Glomerular visceral epithelial cell (primary cell): Measurements from ENCODE around the gene RNF220.
A peak's percentile ranks its signal among the peaks of the same experiment; 100 is the strongest.

ENCODE experiments used
- DNase-seq: peaks from one replicate; pipeline ENCODE4 v3.0.0-alpha.2; 2016; ENCODE audit errors: extremely low spot score

Gene RNF220

GRCh38 chr1:44636688-44637598, 231.9 kb downstream of the RNF220 start:
- DNase-seq = no peak

- DNase-seq = no peak
Observed at GRCh38 chr1:44637702-44638411, 232.8 kb downstream of the RNF220 start.

- no peak for DNase-seq
Observed at GRCh38 chr1:44640200-44640853, 235.3 kb downstream of the RNF220 start.

GRCh38 chr1:44641126-44642102, 236.4 kb downstream of the RNF220 start:
- DNase-seq = no peak

GRCh38 chr1:44642255-44642654, 237.2 kb downstream of the RNF220 start:
- DNase-seq = no peak

GRCh38 chr1:44642925-44643324, 237.9 kb downstream of the RNF220 start:
- no peak for DNase-seq

- DNase-seq = no peak
Observed at GRCh38 chr1:44643721-44644334, 238.8 kb downstream of the RNF220 start.

- DNase-seq = no peak
Observed at GRCh38 chr1:44644806-44645205, 239.8 kb downstream of the RNF220 start.

- no peak for DNase-seq
Observed at GRCh38 chr1:44645476-44646244, 240.6 kb downstream of the RNF220 start.

GRCh38 chr1:44646261-44647110, 241.4 kb downstream of the RNF220 start:
- DNase-seq = no peak

GRCh38 chr1:44647896-44648295, 242.8 kb downstream of the RNF220 start:
- DNase-seq = no peak

GRCh38 chr1:44648529-44649250, 243.6 kb downstream of the RNF220 start:
- no peak for DNase-seq

- DNase-seq = no peak
Observed at GRCh38 chr1:44649788-44650158, 244.7 kb downstream of the RNF220 start.

GRCh38 chr1:44650159-44650831, 245.2 kb downstream of the RNF220 start:
- DNase-seq = no peak

GRCh38 chr1:44651069-44651468, 246.0 kb downstream of the RNF220 start:
- no peak for DNase-seq

GRCh38 chr1:44652445-44653106, 247.5 kb downstream of the RNF220 start:
- peak; percentile 75 for DNase-seq
